HCT116 (cell line): ENCODE results near the gene BIN2. TPM values are rescaled to one million over a fixed set of nuclear protein-coding genes. Genes with fewer than 3 reads are reported as not detected.

Experiments
- ATAC-seq: fragments of 200-7000 bp; cut with Tn5 transposase; 2 replicates; pipeline ENCODE4 v1.9.1; 2020; ENCODE audit warnings: mild to moderate bottlenecking, moderate library complexity
- BruUV-seq: library from RNA; stranded (reverse); fragments of 400-500 nt; replicated peaks from 2 replicates; lab custom pipeline; 2021; lab: Mats Ljungman, UMichigan
- CTCF ChIA-PET: fragments of 300-600 bp; sonication (Branson Sonifier 250); formaldehyde crosslinking; loops from one replicate; lab custom pipeline; 2021; ENCODE audit warnings: antibody characterized with exemption; lab: Charles Lee
- POLR2A ChIA-PET: fragments of 300-600, 350-600 bp; sonication (Branson Sonifier 250); formaldehyde crosslinking; loops from one replicate; lab custom pipeline; 2021; ENCODE audit warnings: antibody characterized with exemption; lab: Charles Lee
- RAD21 ChIA-PET, 2 experiments: fragments of 300-600 bp; sonication (Branson Sonifier 250); formaldehyde crosslinking; loops; one replicate each; lab custom pipeline; 2023; ENCODE audit warnings: low total read pairs in 2 of 2; ENCODE audit not compliant: uncharacterized antibody in 2 of 2, unreplicated experiment in 2 of 2, low non-redundant PET in 1 of 2; lab: Charles Lee
- DNase-seq: peaks from one replicate; pipeline ENCODE4 v3.0.0-alpha.2; 2010; ENCODE audit warnings: low read depth, low spot score
- H2AFZ ChIP-seq: fragments of 200-600 bp; shearing (Covaris generic), sonication (generic); 2 replicates; pipeline ENCODE4 v1.6.1; 2017; ENCODE audit warnings: low read depth, mixed run types, mixed read lengths, antibody characterized with exemption, low read length; ENCODE audit not compliant: poor library complexity, severe bottlenecking
- H3K27ac ChIP-seq: 2 replicates; pipeline ENCODE4 v1.5.1; 2012; ENCODE audit warnings: low read depth, low read length
- H3K27me3 ChIP-seq: fragments of 200-600 bp; sonication (generic); 2 replicates; pipeline ENCODE4 v1.6.1; 2016; ENCODE audit warnings: mixed run types, low read length, mixed read lengths; ENCODE audit not compliant: insufficient read depth
- H3K36me3 ChIP-seq, 2 experiments: fragments of 200-500 bp in 1 of 2; fragments of 200-600 bp in 1 of 2; sonication (Bioruptor generic) in 1 of 2; sonication (generic) in 1 of 2; 2 replicates each; pipeline versions ENCODE4 v1.5.1 to v1.6.1; 2014 to 2016; ENCODE audit warnings: low read length in 2 of 2, inconsistent platforms in 1 of 2, mixed read lengths in 1 of 2, mixed run types in 1 of 2; ENCODE audit not compliant: insufficient read depth in 2 of 2, control insufficient read depth in 1 of 2
- H3K4me1 ChIP-seq, 2 experiments: fragments of 200-600 bp in 1 of 2; sonication (generic) in 1 of 2; 2 replicates each; pipeline versions ENCODE4 v1.5.1 to v1.6.1; 2012 to 2017; ENCODE audit warnings: low read length in 2 of 2, inconsistent platforms in 1 of 2, mild to moderate bottlenecking in 1 of 2, mixed read lengths in 1 of 2, mixed run types in 1 of 2, moderate library complexity in 1 of 2; ENCODE audit not compliant: insufficient read depth in 2 of 2, control insufficient read depth in 1 of 2
- H3K4me2 ChIP-seq: fragments of 200-600 bp; sonication (generic); 2 replicates; pipeline ENCODE4 v1.6.1; 2017; ENCODE audit warnings: mixed run types, low read length, mixed read lengths
- H3K4me3 ChIP-seq, 2 experiments: fragments of 200-600 bp in 1 of 2; sonication (generic) in 1 of 2; replicated peaks in 1 of 2; 2 replicates each; pipeline ENCODE4 v1.5.1; 2011 to 2016; ENCODE audit warnings: low read length in 2 of 2, control low read depth in 1 of 2, low read depth in 1 of 2, mild to moderate bottlenecking in 1 of 2, mixed read lengths in 1 of 2, mixed run types in 1 of 2
- H3K79me2 ChIP-seq: fragments of 200-600 bp; sonication (generic); 2 replicates; pipeline ENCODE4 v1.6.1; 2017; ENCODE audit warnings: mild to moderate bottlenecking, mixed run types, low read length, moderate library complexity, mixed read lengths; ENCODE audit not compliant: insufficient read depth
- H3K9ac ChIP-seq: fragments of 200-600 bp; sonication (generic); 2 replicates; pipeline ENCODE4 v1.6.1; 2016; ENCODE audit warnings: low read length, mixed read lengths
- H3K9me2 ChIP-seq: fragments of 200-600 bp; sonication (generic), shearing (Covaris generic); 2 replicates; pipeline ENCODE4 v1.6.1; 2017; ENCODE audit warnings: mixed run types, mild to moderate bottlenecking, moderate library complexity; ENCODE audit not compliant: insufficient read depth
- H3K9me3 ChIP-seq, 2 experiments: fragments of 200-500 bp in 1 of 2; fragments of 200-600 bp in 1 of 2; sonication (Bioruptor generic) in 1 of 2; sonication (generic) in 1 of 2; 2 replicates each; pipeline ENCODE4 v1.6.1; 2014 to 2017; ENCODE audit warnings: low read length in 2 of 2, mixed read lengths in 2 of 2, inconsistent platforms in 1 of 2, low read depth in 1 of 2, mild to moderate bottlenecking in 1 of 2, mixed run types in 1 of 2, moderate library complexity in 1 of 2; ENCODE audit not compliant: control insufficient read depth in 1 of 2, insufficient read depth in 1 of 2
- H4K20me1 ChIP-seq: fragments of 200-600 bp; sonication (generic), shearing (Covaris generic); 2 replicates; pipeline ENCODE4 v1.6.1; 2017; ENCODE audit warnings: mixed run types, mild to moderate bottlenecking, moderate library complexity; ENCODE audit not compliant: insufficient read depth
- CBX3 ChIP-seq: IDR thresholded peaks from 2 replicates; pipeline ENCODE4 v1.6.1; 2012; ENCODE audit warnings: low read depth
- CEBPB ChIP-seq: IDR thresholded peaks from 2 replicates; pipeline ENCODE4 v1.6.1; 2012; ENCODE audit warnings: low read depth
- EGR1 ChIP-seq: IDR thresholded peaks from 2 replicates; pipeline ENCODE4 v1.6.1; 2012; ENCODE audit warnings: low read depth
- ELF1 ChIP-seq: IDR thresholded peaks from 2 replicates; pipeline ENCODE4 v1.6.1; 2012; ENCODE audit warnings: low read depth, borderline replicate concordance
- EZH2 ChIP-seq: fragments of 200-600 bp; sonication (generic); IDR thresholded peaks from 2 replicates; pipeline ENCODE4 v1.6.1; 2017; ENCODE audit warnings: antibody characterized with exemption, mixed run types
- EZH2phosphoT487 ChIP-seq: fragments of 200-600 bp; IDR thresholded peaks from 2 replicates; pipeline ENCODE4 v1.6.1; 2018; ENCODE audit warnings: antibody characterized with exemption, borderline replicate concordance
- FOSL1 ChIP-seq: IDR thresholded peaks from 2 replicates; pipeline ENCODE4 v1.6.1; 2012; ENCODE audit warnings: low read depth
- JUND ChIP-seq: IDR thresholded peaks from 2 replicates; pipeline ENCODE4 v1.6.1; 2012
- POLR2A ChIP-seq: IDR thresholded peaks from 2 replicates; pipeline ENCODE4 v1.7.0; 2011; ENCODE audit warnings: borderline replicate concordance; ENCODE audit not compliant: insufficient read depth, insufficient read length; ENCODE audit errors: extremely low read depth
- SIN3A ChIP-seq: IDR thresholded peaks from 2 replicates; pipeline ENCODE4 v1.6.1; 2012; ENCODE audit warnings: low read depth
- SRF ChIP-seq: IDR thresholded peaks from 2 replicates; pipeline ENCODE4 v1.6.1; 2012; ENCODE audit warnings: low read depth
- TCF7L2 ChIP-seq: IDR thresholded peaks from 2 replicates; pipeline ENCODE4 v1.7.0; 2011; ENCODE audit warnings: borderline replicate concordance, inconsistent platforms; ENCODE audit not compliant: insufficient read depth, insufficient read length; ENCODE audit errors: extremely low read depth
- YY1 ChIP-seq: IDR thresholded peaks from 2 replicates; pipeline ENCODE4 v1.6.1; 2011; ENCODE audit warnings: low read length, low read depth, moderate library complexity, mild to moderate bottlenecking; ENCODE audit not compliant: insufficient replicate concordance; ENCODE audit errors: extremely low read depth
- ZFX ChIP-seq: fragments of 450-650 bp; IDR thresholded peaks from 2 replicates; pipeline ENCODE4 v1.6.1; 2017
- ZNF274 ChIP-seq: fragments of 200-500 bp; sonication (Bioruptor generic); IDR thresholded peaks from 2 replicates; pipeline ENCODE4 v1.6.1; 2014; ENCODE audit warnings: mild to moderate bottlenecking, low read depth, low read length, inconsistent platforms
- intact Hi-C: fragments of 100-400 bp; cut with micrococcal nuclease; formaldehyde crosslinking; loops from 2 replicates; pipeline ENCODE4 v1.10.0; 2022
- total RNA-seq: library from RNA; stranded (reverse); gene quantifications from one replicate; pipeline ENCODE4 v1.2.1, GENCODE V29; 2021; ENCODE audit not compliant: unreplicated experiment
- TF ChIP-seq, protein P1 (sequence below): IDR thresholded peaks from 2 replicates; pipeline ENCODE4 v1.6.1; 2012
- TF ChIP-seq, protein P2 (sequence below): IDR thresholded peaks from 2 replicates; pipeline ENCODE4 v1.6.1; 2011; ENCODE audit warnings: mild to moderate bottlenecking, low read length, moderate library complexity; ENCODE audit not compliant: insufficient replicate concordance; ENCODE audit errors: extremely low read depth
- TF ChIP-seq, protein P3 (sequence below): IDR thresholded peaks from 2 replicates; pipeline ENCODE4 v1.6.1; 2012
- TF ChIP-seq, protein P4 (sequence below), 3 experiments: fragments of 200-600 bp in 1 of 3; sonication (generic) in 1 of 3; IDR thresholded peaks in 2 of 3; conservative IDR thresholded peaks in 1 of 3; 2 replicates each; pipeline ENCODE4 v1.5.1; 2012 to 2017; ENCODE audit warnings: low read depth in 2 of 3, low read length in 2 of 3, antibody characterized with exemption in 1 of 3, borderline replicate concordance in 1 of 3, control low read depth in 1 of 3, mild to moderate bottlenecking in 1 of 3, mixed read lengths in 1 of 3, mixed run types in 1 of 3, moderate library complexity in 1 of 3; ENCODE audit not compliant: insufficient read depth in 1 of 3
- TF ChIP-seq, protein P5 (sequence below): IDR thresholded peaks from 2 replicates; pipeline ENCODE4 v1.6.1; 2012; ENCODE audit warnings: low read depth

The BIN2 gene
- total RNA-seq, 1 experiment from 2014 or later: 0.22 TPM

DNA sequence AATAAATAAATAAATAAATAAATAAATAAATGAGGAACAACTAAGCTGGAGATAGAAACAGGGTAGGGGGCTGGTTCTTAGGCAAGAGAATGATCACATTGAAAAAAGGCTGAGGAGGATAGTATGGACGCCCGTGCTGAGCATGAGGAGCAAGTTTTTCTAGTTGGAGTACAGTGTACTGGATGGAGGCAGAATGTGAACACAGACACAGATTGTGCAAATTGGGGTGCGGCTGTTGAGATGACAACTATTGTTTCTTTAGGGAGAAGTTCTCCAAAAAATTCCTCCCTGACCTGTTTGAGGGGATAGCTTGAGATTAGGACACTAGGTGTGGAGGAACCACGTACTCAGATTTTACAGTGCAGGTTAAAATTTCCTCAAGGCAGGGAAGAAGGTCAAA, 979 bp upstream of the BIN2 start:
- no peaks in the 10 kb centered on the region for H3K4me1 ChIP-seq
- no peaks in the 10 kb centered on the region for H3K36me3 ChIP-seq
- RAD21 ChIA-PET: no interaction called here
- no peaks in the 10 kb centered on the region for H3K27me3 ChIP-seq
- H3K4me2 ChIP-seq: no peak overlapping the region
- no TSS peak for BruUV-seq
- H3K27ac ChIP-seq: no peak overlapping the region
- H3K4me3 ChIP-seq: no peak overlapping the region
- TF ChIP-seq CBX3: no peak
- TF ChIP-seq EGR1: no peak
- TF ChIP-seq ZFX: no peak
- no peak for TF ChIP-seq ELF1
- no peak for TF ChIP-seq ZNF274
- TF ChIP-seq, protein P1, sequence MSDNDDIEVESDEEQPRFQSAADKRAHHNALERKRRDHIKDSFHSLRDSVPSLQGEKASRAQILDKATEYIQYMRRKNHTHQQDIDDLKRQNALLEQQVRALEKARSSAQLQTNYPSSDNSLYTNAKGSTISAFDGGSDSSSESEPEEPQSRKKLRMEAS: no peak
- no peak for TF ChIP-seq POLR2A
- TF ChIP-seq SRF: no peak
- no peak for TF ChIP-seq EZH2phosphoT487
- no peak for TF ChIP-seq YY1
- TF ChIP-seq, protein P2, sequence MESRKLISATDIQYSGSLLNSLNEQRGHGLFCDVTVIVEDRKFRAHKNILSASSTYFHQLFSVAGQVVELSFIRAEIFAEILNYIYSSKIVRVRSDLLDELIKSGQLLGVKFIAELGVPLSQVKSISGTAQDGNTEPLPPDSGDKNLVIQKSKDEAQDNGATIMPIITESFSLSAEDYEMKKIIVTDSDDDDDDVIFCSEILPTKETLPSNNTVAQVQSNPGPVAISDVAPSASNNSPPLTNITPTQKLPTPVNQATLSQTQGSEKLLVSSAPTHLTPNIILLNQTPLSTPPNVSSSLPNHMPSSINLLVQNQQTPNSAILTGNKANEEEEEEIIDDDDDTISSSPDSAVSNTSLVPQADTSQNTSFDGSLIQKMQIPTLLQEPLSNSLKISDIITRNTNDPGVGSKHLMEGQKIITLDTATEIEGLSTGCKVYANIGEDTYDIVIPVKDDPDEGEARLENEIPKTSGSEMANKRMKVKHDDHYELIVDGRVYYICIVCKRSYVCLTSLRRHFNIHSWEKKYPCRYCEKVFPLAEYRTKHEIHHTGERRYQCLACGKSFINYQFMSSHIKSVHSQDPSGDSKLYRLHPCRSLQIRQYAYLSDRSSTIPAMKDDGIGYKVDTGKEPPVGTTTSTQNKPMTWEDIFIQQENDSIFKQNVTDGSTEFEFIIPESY: no peak
- no peak for TF ChIP-seq SIN3A
- no peak for TF ChIP-seq JUND
- TF ChIP-seq FOSL1: no peak
- TF ChIP-seq, protein P3, sequence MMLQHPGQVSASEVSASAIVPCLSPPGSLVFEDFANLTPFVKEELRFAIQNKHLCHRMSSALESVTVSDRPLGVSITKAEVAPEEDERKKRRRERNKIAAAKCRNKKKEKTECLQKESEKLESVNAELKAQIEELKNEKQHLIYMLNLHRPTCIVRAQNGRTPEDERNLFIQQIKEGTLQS: no peak
- no peak for TF ChIP-seq TCF7L2
- no peak for TF ChIP-seq EZH2
- TF ChIP-seq, protein P4, sequence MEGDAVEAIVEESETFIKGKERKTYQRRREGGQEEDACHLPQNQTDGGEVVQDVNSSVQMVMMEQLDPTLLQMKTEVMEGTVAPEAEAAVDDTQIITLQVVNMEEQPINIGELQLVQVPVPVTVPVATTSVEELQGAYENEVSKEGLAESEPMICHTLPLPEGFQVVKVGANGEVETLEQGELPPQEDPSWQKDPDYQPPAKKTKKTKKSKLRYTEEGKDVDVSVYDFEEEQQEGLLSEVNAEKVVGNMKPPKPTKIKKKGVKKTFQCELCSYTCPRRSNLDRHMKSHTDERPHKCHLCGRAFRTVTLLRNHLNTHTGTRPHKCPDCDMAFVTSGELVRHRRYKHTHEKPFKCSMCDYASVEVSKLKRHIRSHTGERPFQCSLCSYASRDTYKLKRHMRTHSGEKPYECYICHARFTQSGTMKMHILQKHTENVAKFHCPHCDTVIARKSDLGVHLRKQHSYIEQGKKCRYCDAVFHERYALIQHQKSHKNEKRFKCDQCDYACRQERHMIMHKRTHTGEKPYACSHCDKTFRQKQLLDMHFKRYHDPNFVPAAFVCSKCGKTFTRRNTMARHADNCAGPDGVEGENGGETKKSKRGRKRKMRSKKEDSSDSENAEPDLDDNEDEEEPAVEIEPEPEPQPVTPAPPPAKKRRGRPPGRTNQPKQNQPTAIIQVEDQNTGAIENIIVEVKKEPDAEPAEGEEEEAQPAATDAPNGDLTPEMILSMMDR (IDR thresholded peaks at IDR 0.05 in 2 of 3, conservative IDR thresholded peaks at IDR 0.05 in 1 of 3; ENCODE audit: borderline replicate concordance in 1 of 3, insufficient read depth in 1 of 3, low read depth in 2 of 3, low read length in 2 of 3): no peak
- no peak for TF ChIP-seq CEBPB
- TF ChIP-seq, protein P5, sequence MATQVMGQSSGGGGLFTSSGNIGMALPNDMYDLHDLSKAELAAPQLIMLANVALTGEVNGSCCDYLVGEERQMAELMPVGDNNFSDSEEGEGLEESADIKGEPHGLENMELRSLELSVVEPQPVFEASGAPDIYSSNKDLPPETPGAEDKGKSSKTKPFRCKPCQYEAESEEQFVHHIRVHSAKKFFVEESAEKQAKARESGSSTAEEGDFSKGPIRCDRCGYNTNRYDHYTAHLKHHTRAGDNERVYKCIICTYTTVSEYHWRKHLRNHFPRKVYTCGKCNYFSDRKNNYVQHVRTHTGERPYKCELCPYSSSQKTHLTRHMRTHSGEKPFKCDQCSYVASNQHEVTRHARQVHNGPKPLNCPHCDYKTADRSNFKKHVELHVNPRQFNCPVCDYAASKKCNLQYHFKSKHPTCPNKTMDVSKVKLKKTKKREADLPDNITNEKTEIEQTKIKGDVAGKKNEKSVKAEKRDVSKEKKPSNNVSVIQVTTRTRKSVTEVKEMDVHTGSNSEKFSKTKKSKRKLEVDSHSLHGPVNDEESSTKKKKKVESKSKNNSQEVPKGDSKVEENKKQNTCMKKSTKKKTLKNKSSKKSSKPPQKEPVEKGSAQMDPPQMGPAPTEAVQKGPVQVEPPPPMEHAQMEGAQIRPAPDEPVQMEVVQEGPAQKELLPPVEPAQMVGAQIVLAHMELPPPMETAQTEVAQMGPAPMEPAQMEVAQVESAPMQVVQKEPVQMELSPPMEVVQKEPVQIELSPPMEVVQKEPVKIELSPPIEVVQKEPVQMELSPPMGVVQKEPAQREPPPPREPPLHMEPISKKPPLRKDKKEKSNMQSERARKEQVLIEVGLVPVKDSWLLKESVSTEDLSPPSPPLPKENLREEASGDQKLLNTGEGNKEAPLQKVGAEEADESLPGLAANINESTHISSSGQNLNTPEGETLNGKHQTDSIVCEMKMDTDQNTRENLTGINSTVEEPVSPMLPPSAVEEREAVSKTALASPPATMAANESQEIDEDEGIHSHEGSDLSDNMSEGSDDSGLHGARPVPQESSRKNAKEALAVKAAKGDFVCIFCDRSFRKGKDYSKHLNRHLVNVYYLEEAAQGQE: no peak
- TF ChIP-seq, all 23 proteins: peak for 0
- DNase-seq (no peak), ATAC-seq (no peak)
- CTCF ChIA-PET: interaction anchor here (0.7 kb wide), 1 partner anchor 17 kb away, joined by 3 read pairs; no protein-coding TSS in a partner anchor
- Histone ChIP-seq H2AFZ (no peak overlapping the region), H4K20me1 (no peaks in the 10 kb centered on the region), H3K9me3 (no peaks in the 10 kb centered on the region), H3K9ac (no peak overlapping the region), H3K9me2 (no peaks in the 10 kb centered on the region), H3K79me2 (no peaks in the 10 kb centered on the region)
- intact Hi-C loops: no loop called here
- POLR2A ChIA-PET: no interaction called here
